UCSD-AML1 (cell line): ENCODE measurements around the gene KCNH1.
"Not testable (repeated sequence)": the region's sequence is repeated elsewhere in the genome, so short reads cannot be mapped to it uniquely, and the experiment has no call there.

Source experiments
- DNase-seq: peaks from one replicate; lab custom pipeline; 2025; ENCODE audit not compliant: unreplicated experiment; lab: John Stamatoyannopoulos, UW

Gene KCNH1

DNA sequence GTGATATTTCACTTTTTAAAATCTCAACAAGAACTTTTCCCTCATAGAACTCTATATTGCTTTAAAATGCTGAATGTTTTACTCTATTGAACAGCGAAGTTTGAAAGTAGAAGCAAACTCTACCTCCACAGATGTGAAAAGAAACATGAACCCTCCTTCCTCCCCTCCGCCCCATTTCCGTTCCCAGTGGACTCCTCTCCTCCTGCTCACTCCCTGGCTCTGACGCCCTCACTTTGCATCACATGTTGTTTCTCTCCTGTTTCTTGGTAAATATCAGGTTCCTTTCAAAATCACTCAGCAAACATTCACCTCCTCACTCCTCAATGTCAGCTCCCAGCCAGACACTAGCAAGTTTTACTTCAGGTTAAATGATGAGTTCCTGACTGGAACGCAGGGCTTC, 34.6 kb downstream of the KCNH1 start:
- no peak for DNase-seq

DNA sequence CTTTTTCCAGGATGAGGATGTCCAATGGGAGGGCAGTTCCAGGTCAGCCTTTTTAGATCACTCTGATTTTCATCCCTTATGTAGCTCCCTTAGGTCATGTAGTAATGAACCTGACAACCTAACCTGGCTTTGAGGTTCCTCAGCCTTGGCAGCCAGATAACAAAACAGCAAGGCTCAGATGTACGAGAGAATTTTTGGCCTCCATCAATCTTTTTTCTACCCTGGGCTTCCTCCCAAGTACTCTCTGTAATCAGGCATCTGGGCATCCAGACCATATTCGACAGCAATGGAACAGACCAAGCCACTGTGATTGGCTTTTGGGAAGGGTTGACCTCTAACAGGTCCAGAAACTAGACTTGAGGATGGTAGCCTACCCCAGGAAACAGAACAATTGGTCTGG, 38.6 kb downstream of the KCNH1 start:
- DNase-seq: no peak

DNA sequence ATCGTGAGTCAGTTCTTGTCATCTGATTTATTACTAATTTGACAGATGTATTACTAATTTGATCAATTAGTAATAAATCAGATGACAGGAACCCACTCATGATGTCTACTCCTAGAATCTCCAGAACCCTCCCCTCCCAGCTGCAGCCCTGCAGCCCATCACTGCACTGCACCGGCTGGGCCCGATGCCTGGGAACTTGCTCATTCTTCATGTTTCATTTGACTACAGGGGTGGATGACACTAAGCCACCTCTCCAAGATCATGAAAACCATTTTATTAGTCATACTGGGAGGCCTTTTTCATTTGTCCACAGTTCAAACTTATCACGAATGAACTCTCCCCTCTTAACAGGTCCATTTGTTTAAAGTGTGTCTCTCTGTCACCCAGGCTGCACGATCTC, 41.0 kb downstream of the KCNH1 start:
- DNase-seq: no peak

DNA sequence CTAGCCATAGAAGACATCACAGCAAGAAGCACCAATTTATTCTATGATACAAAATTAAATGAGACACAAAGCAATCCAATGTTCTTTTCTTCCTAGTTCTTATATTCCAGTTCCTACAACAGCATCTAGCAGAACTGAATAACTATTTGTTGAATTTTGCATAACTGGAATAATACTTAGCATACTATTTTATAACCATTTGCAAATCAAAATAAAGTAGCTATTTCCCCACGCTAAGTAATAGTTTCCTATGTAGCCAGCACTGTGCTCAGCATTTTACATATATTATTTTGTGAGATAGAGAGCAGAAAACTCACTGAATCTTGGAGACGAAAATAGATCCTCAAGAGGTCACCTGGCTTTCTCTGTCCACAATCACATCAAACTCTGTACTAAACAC, 42.1 kb downstream of the KCNH1 start:
- DNase-seq: no peak

DNA sequence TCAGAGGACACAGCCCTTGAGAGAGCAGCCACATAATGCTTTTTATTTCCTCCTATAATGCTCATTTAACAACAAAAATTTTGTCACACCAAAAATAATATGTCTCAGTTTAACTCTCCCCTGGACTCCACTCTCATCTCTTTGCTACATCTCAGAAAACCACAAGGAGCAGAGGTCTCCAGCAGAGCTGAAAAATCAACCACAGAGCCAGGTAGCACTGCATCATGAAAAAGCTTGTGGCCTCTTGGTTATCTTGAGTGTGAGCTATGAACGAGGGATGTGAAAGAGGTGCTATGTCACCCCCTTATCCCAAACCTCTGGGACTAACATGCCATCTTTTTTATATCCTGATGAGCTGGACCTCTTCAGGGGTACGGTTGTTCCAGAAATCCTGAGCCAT, 44.4 kb downstream of the KCNH1 start:
- DNase-seq: no peak

DNA sequence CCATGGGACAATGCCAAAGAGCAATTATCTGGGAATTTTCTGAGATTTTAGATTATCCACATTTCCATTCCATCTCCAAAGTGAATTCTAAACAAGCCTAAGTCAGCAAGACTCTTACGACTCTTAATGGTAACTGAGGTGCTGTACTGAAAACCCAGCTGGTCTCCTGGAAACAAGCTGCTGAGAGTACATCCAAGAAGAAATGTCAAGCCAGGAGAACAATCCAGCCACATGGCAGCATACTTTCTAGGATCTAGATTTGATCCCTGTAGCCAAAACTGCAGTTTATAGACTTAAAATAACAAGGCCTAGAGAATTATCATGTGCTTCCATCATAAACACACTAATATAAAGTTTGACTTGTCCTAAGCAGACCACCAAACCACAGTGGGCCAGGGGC, 45.8 kb downstream of the KCNH1 start:
- DNase-seq: no peak

DNA sequence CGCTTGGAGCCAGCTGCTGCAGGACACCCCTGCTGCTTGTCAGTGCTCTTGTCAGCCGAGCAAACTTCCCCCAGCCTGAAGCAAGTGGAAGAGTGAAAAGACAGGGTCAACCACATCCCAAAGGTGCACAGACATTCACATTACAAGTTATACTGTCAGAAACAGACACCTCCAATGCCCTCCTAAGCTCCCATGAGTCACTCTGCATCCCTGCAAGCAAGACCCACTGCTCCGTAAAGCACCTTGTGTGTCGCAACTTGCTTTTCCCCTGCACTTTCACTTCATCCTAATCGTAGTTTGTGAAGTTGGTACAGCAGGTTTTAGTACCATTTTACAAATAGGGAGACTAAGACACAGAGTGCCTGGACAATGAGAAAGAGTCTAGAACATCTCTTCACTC, 51.1 kb downstream of the KCNH1 start:
- no peak for DNase-seq

DNA sequence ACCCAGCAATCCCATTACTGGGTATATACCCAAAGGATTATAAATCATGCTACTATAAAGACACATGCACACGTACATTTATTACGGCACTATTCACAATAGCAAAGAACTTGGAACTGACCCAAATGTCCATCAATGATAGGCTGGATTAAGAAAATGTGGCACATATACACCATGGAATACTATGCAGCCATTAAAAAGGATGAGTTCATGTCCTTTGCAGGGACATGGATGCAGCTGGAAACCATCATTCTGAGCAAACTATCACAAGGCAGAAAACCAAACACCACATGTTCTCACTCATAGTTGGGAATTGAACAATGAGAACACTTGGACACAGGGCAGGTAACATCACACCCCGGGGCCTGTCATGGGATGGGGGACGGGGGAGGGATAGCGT, 52.5 kb downstream of the KCNH1 start:
- not testable (repeated sequence) for DNase-seq

DNA sequence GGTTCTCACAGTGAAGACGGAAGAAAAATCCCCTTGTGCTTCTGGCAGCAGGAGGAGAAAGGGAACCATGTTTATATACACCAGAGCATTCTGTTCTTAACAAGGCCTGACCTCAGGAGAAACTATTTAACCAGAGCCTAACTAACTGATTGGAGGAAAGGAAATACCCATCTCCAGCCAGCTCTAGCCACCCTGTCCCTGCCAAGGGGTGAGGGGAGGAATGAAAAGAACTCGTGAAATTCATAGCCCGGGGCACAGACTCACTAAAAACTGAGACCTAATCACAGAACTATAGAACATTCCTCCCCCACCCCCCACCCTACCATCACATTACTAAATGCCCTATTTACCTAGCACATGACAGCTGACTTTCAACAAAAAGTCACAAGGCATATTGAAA, 65.0 kb downstream of the KCNH1 start:
- no peak for DNase-seq

DNA sequence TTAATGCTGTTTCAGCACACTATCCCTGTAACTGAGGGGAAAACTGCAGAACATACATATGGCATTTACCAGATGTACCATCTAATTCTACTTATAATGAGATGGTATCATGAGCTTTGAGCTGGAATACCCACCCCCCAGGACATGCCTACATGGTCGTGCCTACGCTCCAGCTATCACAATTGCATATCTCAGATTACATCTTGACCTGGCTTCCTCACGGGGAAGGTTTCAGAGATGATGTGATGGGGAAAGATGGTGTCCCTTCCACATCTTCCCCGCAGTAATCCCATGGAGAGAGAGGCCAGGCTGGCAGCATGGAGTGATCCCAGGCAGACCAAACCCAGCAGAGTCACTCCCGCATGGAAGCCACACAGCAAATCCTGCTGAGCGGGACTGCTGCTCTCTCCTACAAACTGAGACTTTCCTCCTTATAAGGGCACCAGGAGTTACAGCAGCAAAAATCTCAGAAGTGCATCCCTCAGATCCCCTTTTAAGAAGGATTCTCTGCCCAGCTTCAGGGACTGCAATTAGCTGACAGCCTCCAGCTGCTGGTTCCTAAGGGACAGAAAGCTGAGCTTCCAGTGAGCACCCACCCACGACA, 67.1 kb downstream of the KCNH1 start:
- DNase-seq: no peak

DNA sequence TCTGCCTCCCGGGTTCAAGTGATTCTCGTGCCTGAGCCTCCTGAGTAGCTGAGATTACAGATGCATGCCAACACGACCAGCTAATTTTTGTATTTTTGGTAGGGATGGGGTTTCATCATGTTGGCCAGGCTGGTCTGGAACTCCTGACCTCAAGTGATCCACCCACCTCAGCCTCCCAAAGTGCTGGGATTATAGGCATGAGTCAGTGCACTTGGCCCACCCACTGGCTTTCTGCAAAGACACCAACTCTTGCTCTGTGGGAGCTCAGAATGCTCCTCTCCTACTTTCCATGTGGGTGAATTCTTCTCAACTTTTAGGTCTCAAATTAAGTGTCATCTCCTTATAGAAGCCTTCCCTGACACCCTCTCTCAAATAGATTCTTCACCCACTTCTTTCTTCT, 92.1 kb downstream of the KCNH1 start:
- not testable (repeated sequence) for DNase-seq

DNA sequence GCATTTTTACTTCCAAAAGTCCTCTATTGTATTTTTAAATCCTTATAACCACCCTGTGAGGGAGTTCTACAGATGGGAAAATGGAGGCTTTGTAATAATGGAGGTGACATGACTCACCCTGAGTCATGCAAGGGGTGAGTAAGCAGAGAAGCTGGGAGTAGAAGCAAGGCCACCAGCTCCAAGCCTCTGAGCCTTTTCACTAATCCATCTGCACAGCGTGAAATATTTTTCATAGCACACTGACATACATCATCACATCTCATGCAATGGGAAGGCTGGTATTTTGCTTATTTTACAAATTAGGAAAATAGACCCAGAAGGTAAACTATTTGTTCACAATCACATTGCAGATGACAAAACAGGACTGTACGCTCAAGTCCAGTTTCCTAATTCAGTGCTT, 96.9 kb downstream of the KCNH1 start:
- no peak for DNase-seq

DNA sequence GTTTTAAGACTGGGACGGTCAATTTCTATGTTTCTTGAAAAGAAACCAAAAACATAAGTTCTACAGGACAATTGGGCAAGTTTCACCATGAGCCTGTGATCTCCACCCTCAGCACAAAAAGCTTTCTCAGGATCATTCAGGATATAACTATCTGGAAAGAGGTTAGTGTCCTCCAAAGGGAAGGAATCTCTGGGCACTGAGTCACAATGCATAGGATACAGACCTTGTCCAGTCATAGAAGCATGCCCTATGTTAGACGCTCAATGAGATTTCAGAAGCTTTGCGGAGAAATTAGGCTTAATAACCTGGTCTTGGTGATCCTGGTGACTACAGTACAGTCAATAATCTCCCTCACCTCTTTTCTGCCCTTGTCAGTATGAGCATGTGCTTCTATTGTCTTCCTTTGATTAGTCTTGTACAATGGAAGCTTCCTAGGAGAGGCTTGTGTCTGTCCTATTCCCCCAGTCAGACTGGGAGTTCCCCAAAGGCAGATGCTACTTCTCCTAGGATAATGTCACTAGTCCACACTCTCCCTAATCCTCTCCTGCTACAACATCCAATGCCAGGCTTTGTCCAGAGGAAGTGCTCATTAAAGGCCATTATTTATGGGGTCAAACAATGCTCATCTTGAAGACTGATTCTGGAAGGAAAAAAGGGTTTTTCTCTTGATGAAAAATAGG, 97.4 kb downstream of the KCNH1 start:
- no peak for DNase-seq

DNA sequence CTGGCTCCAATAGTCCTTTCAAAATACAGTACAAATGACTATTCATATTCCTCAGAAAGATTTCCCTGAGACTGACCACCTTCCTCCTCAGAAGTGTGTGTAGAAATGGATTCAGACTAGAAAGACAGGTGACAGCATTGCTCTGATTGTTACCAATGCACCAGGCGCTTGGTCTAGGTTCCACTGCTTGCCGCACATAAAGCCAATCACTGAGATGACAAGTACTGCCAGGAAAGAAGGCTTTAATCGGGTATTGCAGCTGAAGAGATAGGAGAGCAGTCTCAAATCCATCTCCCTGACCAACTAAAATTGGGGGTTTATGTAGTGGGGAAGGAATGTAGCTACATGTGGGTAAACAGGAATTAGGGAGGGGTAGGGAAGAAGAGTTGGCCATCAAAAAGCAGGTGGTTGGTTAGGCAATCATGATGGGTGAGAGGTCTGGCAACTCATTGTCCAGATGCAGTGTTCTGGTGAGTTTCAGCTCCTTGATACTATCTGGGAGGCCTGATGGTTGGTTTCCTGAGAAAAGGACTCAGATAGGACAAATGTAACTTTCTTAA, 98.0 kb downstream of the KCNH1 start:
- DNase-seq: no peak

DNA sequence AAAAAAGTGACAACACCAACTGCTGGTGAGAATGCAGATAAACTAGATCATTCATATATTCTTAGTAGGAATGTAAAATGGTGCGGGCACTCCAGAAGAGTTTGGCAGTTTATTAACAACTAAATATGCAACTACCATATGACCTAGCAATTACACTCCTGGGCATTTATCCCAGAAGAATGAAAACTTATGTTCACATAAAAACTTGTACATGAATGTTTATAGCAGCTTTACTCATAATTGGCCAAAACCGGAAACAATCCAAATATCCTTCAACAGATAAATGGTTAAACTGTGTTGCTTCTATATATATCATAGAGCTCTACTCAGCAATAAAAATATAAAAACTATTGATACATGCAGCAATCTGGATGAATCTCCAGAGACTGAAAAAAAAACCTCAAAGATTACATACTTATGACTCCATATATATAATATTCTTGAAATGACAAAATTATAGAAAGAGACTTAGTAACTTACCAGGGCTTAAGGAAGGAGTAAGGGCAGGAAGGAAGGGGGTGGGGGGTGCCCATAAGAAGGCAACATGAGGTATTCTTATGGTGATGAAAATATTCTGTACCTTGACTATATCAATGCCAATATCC, 99.9 kb downstream of the KCNH1 start:
- no peak for DNase-seq

DNA sequence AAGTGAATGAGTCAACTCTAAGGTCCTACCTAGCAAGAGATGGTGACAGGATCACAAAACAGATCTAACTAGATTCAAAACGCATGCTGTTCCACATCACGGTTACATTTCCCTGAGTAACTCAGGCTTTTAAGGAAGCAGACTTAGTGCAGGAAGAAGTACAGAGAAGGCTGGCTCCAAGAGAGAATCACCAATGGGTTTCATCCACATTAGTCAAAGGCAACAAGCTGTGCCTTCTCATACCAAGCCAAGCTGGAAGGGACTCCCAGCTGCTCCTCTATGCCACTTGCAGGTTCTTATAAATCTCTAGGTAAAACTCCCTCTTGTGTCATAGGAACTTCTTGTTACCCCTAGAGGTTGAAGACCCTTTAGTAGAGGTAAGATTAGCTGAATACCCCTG, 109.0 kb downstream of the KCNH1 start:
- DNase-seq: no peak

DNA sequence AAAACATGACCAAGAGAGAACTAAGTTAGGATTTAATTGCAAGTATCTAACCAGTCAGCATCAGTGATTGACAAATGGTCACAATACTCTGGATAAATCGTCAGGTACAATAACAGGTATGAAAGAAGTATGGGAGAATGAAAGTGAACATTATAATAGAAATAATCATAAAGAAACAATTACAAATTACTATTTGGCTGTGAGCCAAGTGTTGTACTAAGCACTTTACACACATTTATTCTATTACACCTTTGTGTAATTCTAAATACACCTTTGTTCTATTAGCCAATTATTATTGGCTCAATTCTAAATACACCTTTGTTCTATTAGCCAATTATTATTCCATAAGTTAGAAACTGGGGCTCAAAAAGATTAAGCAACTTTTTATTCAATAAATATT, 114.7 kb downstream of the KCNH1 start:
- no peak for DNase-seq

DNA sequence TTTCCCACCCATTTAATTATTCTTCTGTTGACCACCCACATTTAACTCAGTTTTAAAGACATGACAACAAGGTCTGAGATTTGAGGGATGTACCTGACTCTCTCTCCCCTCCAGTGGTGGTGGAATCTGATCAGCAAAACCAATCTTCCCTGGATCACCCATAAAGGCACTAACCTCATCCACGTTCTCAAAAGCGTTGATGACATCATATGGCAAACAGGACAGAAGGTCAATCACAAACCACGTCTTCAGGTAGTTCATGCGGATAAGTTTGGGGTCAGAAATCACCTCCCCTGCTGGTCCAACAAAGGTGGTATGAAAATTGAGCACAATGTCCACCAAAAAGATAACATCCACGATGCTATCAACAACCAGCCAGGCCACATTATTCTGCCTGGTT, 115.3 kb downstream of the KCNH1 start:
- no peak for DNase-seq

DNA sequence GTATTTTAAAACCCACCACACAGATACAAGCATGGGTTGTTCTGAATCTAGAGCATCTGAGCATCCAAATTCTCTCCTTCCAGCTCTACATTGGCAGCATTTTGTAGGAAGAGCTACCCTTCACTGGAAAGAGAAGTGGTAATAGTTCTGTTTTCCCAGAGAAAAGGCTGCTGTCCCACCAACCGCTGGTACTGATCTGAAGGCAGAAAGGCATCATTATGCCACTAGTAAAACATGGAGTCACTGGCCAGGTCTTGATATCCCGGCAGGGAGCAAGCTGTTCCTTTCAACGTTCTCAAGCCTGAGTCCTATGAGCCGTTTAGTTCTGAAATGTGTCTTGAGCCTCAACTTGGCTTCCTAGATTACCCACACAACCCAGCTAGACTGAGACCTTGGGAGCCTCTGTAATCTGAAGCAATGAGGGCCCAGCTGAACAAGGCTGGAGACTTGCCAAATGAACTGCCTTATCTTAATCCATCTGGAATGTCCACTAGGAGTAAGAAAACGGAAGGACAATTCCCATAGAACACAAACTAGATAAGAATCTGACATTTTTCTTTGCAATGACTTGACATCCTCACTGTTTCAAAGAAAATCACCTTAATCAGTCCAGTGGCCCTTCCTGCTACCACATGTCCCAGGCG, 116.8 kb downstream of the KCNH1 start:
- no peak for DNase-seq

DNA sequence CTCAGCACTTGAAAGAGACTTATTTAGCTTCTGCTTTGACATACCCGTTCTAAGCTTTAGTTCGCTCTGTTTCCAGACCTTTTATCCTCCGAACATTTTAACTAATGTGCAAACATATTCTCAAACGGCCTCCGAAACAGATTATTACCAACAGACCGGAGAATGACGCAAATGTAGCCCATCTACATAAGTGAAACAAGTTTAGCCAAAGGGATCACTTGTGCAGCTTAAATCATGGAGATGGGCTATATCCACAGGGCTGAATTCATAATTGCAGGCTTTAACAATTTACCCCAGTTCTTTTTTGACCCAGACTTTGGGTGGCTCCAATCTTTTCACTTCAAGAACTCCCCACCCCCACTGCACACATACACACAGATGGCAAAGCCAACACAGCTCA, 119.7 kb downstream of the KCNH1 start:
- DNase-seq: no peak

DNA sequence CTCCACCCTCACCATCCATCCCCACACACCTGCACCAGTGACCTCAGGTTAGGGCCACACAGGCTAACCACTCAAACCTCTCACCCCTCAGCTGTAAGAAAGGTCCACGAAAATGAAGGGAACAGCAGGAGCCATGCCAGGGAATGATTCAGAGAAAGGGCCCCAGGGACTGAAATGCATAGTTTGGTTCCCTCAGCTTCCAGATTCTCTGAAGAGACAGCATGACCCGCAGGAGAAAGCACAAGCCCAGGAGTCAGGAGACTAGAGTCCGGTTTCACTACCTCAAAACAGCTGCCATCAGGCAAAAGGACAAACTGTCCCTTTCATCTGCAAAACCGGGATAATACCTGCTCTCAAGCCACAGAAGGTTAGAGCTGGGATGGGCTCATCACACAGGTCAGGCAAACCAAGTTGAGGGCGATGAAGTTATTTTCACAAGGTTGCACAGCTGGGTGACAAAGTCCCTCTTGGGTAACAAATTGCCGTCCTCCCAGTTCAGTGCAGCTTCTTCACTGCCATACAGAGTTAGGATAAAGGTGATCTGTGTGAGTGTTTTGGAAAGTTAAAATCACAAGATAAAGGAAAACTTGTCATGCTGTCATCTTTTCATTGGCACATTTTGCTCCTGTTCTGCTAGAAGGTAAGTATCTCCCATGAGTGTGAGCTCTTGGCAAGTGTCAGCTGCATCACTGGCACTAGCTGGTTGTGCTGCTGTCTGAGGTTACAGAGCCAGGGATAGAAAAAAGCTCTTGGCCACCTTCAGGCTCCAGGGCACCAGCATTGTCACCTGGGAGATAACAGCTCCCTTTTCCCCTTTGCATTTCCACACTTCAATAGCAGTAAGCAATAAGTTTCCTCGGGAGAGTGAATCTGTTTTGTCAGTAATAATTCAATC, 120.4 kb downstream of the KCNH1 start:
- no peak for DNase-seq
